Trophoblast cell (in vitro differentiated cells and primary cell): Measurements from ENCODE around the gene ARMC9.

Experiments used
- DNase-seq, 2 donors: peaks; one replicate each; pipeline ENCODE4 v3.0.0-alpha.2; 2016
- H2AFZ ChIP-seq: 2 replicates; pipeline ENCODE4 v1.6.1; 2013; ENCODE audit warnings: low read length, moderate library complexity, mild to moderate bottlenecking; ENCODE audit not compliant: insufficient read depth, poor library complexity
- H2AK5ac ChIP-seq: 2 replicates; pipeline ENCODE4 v1.6.1; 2013; ENCODE audit warnings: mild to moderate bottlenecking, low read length
- H2BK120ac ChIP-seq: 2 replicates; pipeline ENCODE4 v1.6.1; 2013; ENCODE audit warnings: low read length, mild to moderate bottlenecking, moderate library complexity; ENCODE audit not compliant: insufficient read depth, poor library complexity
- H2BK12ac ChIP-seq: 2 replicates; pipeline ENCODE4 v1.6.1; 2013; ENCODE audit warnings: mild to moderate bottlenecking, low read length, moderate library complexity
- H2BK5ac ChIP-seq: 2 replicates; pipeline ENCODE4 v1.6.1; 2013; ENCODE audit warnings: low read length, low read depth, moderate library complexity, mild to moderate bottlenecking; ENCODE audit not compliant: poor library complexity
- H3K14ac ChIP-seq: 2 replicates; pipeline ENCODE4 v1.6.1; 2013; ENCODE audit warnings: mild to moderate bottlenecking, low read length
- H3K18ac ChIP-seq: 2 replicates; pipeline ENCODE4 v1.6.1; 2013; ENCODE audit warnings: mild to moderate bottlenecking, low read length
- H3K23ac ChIP-seq: 2 replicates; pipeline ENCODE4 v1.6.1; 2013; ENCODE audit warnings: low read length
- H3K27ac ChIP-seq: 2 replicates; pipeline ENCODE4 v1.5.1; 2013; ENCODE audit warnings: low read depth, mild to moderate bottlenecking, inconsistent platforms, low read length, moderate library complexity
- H3K27me3 ChIP-seq: 2 replicates; pipeline ENCODE4 v1.6.1; 2013; ENCODE audit warnings: inconsistent platforms, mild to moderate bottlenecking, low read length, moderate library complexity; ENCODE audit not compliant: insufficient read depth
- H3K36me3 ChIP-seq, 2 experiments: 1 replicate in 1 of 2; 2 replicates in 1 of 2; pipeline ENCODE4 v1.6.1; 2013; ENCODE audit warnings: low read length in 2 of 2, mild to moderate bottlenecking in 2 of 2, moderate library complexity in 1 of 2; ENCODE audit not compliant: insufficient read depth in 2 of 2, control insufficient read depth in 1 of 2
- H3K4ac ChIP-seq: 2 replicates; pipeline ENCODE4 v1.6.1; 2013; ENCODE audit warnings: low read depth, mild to moderate bottlenecking, low read length, moderate library complexity
- H3K4me1 ChIP-seq, 2 experiments: 1 replicate in 1 of 2; 2 replicates in 1 of 2; pipeline ENCODE4 v1.6.1; 2013; ENCODE audit warnings: low read length in 2 of 2, mild to moderate bottlenecking in 2 of 2, moderate library complexity in 1 of 2; ENCODE audit not compliant: insufficient read depth in 2 of 2, control insufficient read depth in 1 of 2
- H3K4me2 ChIP-seq: 2 replicates; pipeline ENCODE4 v1.6.1; 2013; ENCODE audit warnings: inconsistent platforms, mild to moderate bottlenecking, low read length, moderate library complexity
- H3K4me3 ChIP-seq: 2 replicates; pipeline ENCODE4 v1.5.1; 2013; ENCODE audit warnings: mild to moderate bottlenecking, low read depth, low read length, inconsistent platforms
- H3K79me1 ChIP-seq: one replicate; pipeline ENCODE4 v1.6.1; 2013; ENCODE audit warnings: low read length
- H3K79me2 ChIP-seq: 2 replicates; pipeline ENCODE4 v1.6.1; 2013; ENCODE audit warnings: low read length, mild to moderate bottlenecking; ENCODE audit not compliant: control insufficient read depth, insufficient read depth, poor library complexity
- H3K9ac ChIP-seq: 2 replicates; pipeline ENCODE4 v1.6.1; 2013; ENCODE audit warnings: mild to moderate bottlenecking, low read length
- H3K9me3 ChIP-seq: 2 replicates; pipeline ENCODE4 v1.6.1; 2013; ENCODE audit warnings: low read depth, mild to moderate bottlenecking, control low read depth, inconsistent platforms, low read length; ENCODE audit not compliant: insufficient read depth
- H4K12ac ChIP-seq: 2 replicates; pipeline ENCODE4 v1.6.1; 2013; ENCODE audit warnings: low read depth, mild to moderate bottlenecking, low read length, moderate library complexity
- H4K8ac ChIP-seq: 2 replicates; pipeline ENCODE4 v1.6.1; 2013; ENCODE audit warnings: low read depth, mild to moderate bottlenecking, low read length, moderate library complexity
- H4K91ac ChIP-seq: one replicate; pipeline ENCODE4 v1.6.1; 2013; ENCODE audit warnings: low read depth, mild to moderate bottlenecking, low read length, moderate library complexity
- WGBS: extraction: QIAGEN DNeasy Blood & Tissue Kit; methylation state at CpG from one replicate; pipeline ENCODE4 v1.1.7; 2013; ENCODE audit warnings: missing lambda C conversion rate; ENCODE audit not compliant: insufficient read length, insufficient coverage; ENCODE audit errors: extremely low coverage; 5-methylcytosine and 5-hydroxymethylcytosine counted together

ARMC9 gene

GRCh38 chr2:231326404-231326803 is 128.0 kb downstream of the ARMC9 start:
- H3K9me3 ChIP-seq, result no peaks in the 10 kb centered on the region
- H3K4me1 ChIP-seq, result no peaks in the 10 kb centered on the region
- no peak overlapping the region for H3K4me2 ChIP-seq
- H4K12ac ChIP-seq, result no peak overlapping the region
- no peak overlapping the region for H2AK5ac ChIP-seq
- no peak overlapping the region for H3K23ac ChIP-seq
- H4K8ac ChIP-seq, result no peak overlapping the region
- no peak overlapping the region for H2BK5ac ChIP-seq
- WGBS, result no CpG with 5 or more reads among the region's 3 CpGs
- no peak overlapping the region for H3K4me3 ChIP-seq
- no peak overlapping the region for H2BK120ac ChIP-seq
- no peaks in the 10 kb centered on the region for H3K79me2 ChIP-seq
- no peak overlapping the region for H3K9ac ChIP-seq
- no peak overlapping the region for H3K14ac ChIP-seq
- H3K4ac ChIP-seq, result no peak overlapping the region
- no peaks in the 10 kb centered on the region for H3K79me1 ChIP-seq
- H3K27ac ChIP-seq, result no peak overlapping the region
- H3K36me3 ChIP-seq, result peaks cover 0 to 4% of the 10 kb centered on the region in 2 experiments
- H3K27me3 ChIP-seq, result no peaks in the 10 kb centered on the region
- no peak overlapping the region for H3K18ac ChIP-seq
- H4K91ac ChIP-seq, result no peak overlapping the region
- H2AFZ ChIP-seq, result no peak overlapping the region
- DNase-seq, result no peak
- no peak overlapping the region for H2BK12ac ChIP-seq

- H2BK5ac ChIP-seq, result no peak overlapping the region
- H3K23ac ChIP-seq, result no peak overlapping the region
- H4K91ac ChIP-seq, result no peak overlapping the region
- no peak overlapping the region for H3K18ac ChIP-seq
- no peak overlapping the region for H2BK12ac ChIP-seq
- no peak overlapping the region for H2AFZ ChIP-seq
- no peak overlapping the region for H4K12ac ChIP-seq
- WGBS, result no CpG with 5 or more reads among the region's 8 CpGs
- H3K4me1 ChIP-seq, result no peaks in the 10 kb centered on the region
- no peaks in the 10 kb centered on the region for H3K79me1 ChIP-seq
- H3K79me2 ChIP-seq, result no peaks in the 10 kb centered on the region
- H3K4me2 ChIP-seq, result no peak overlapping the region
- DNase-seq, result no peak
- H3K9me3 ChIP-seq, result no peaks in the 10 kb centered on the region
- no peak overlapping the region for H4K8ac ChIP-seq
- H3K27me3 ChIP-seq, result no peaks in the 10 kb centered on the region
- H3K4me3 ChIP-seq, result no peak overlapping the region
- no peak overlapping the region for H2AK5ac ChIP-seq
- no peak overlapping the region for H3K9ac ChIP-seq
- H3K27ac ChIP-seq, result no peak overlapping the region
- no peak overlapping the region for H2BK120ac ChIP-seq
- H3K14ac ChIP-seq, result no peak overlapping the region
- peaks cover 3 to 18% of the 10 kb centered on the region in 2 experiments for H3K36me3 ChIP-seq
- H3K4ac ChIP-seq, result no peak overlapping the region
These were observed 131.9 kb downstream of the ARMC9 start for GRCh38 chr2:231330311-231330710.

- H4K12ac ChIP-seq, result no peak overlapping the region
- H3K4me3 ChIP-seq, result no peak overlapping the region
- no peak overlapping the region for H4K91ac ChIP-seq
- no peak overlapping the region for H4K8ac ChIP-seq
- no peak overlapping the region for H3K9ac ChIP-seq
- peaks cover 3 to 18% of the 10 kb centered on the region in 2 experiments for H3K36me3 ChIP-seq
- H3K27ac ChIP-seq, result no peak overlapping the region
- no peak overlapping the region for H3K14ac ChIP-seq
- no CpG with 5 or more reads among the region's 7 CpGs for WGBS
- H3K4me2 ChIP-seq, result no peak overlapping the region
- no peak overlapping the region for H3K18ac ChIP-seq
- DNase-seq, result no peak
- no peaks in the 10 kb centered on the region for H3K79me2 ChIP-seq
- H3K4ac ChIP-seq, result no peak overlapping the region
- H3K23ac ChIP-seq, result no peak overlapping the region
- H2BK120ac ChIP-seq, result no peak overlapping the region
- no peak overlapping the region for H2AFZ ChIP-seq
- no peaks in the 10 kb centered on the region for H3K79me1 ChIP-seq
- no peak overlapping the region for H2AK5ac ChIP-seq
- no peaks in the 10 kb centered on the region for H3K9me3 ChIP-seq
- no peak overlapping the region for H2BK5ac ChIP-seq
- H3K27me3 ChIP-seq, result no peaks in the 10 kb centered on the region
- no peaks in the 10 kb centered on the region for H3K4me1 ChIP-seq
- H2BK12ac ChIP-seq, result no peak overlapping the region
These were observed 133.1 kb downstream of the ARMC9 start for GRCh38 chr2:231331533-231331932.

GRCh38 chr2:231332388-231332787 is 134.0 kb downstream of the ARMC9 start:
- Histone ChIP-seq H4K8ac (no peak overlapping the region), H2BK5ac (no peak overlapping the region), H3K18ac (no peak overlapping the region), H2BK120ac (no peak overlapping the region), H3K79me1 (no peaks in the 10 kb centered on the region), H3K4ac (no peak overlapping the region), H3K27ac (no peak overlapping the region), H3K4me3 (no peak overlapping the region), H4K91ac (no peak overlapping the region), H2AFZ (no peak overlapping the region), H2BK12ac (no peak overlapping the region), H3K9me3 (no peaks in the 10 kb centered on the region), H3K4me1 (no peaks in the 10 kb centered on the region), H3K27me3 (no peaks in the 10 kb centered on the region), H2AK5ac (no peak overlapping the region), H3K9ac (no peak overlapping the region), H3K23ac (no peak overlapping the region), H3K36me3 (peaks cover 3 to 18% of the 10 kb centered on the region in 2 experiments), H3K14ac (no peak overlapping the region), H3K79me2 (no peaks in the 10 kb centered on the region), H3K4me2 (no peak overlapping the region), H4K12ac (no peak overlapping the region)
- no CpG with 5 or more reads among the region's 6 CpGs for WGBS
- no peak for DNase-seq
